ENCODE measurements around the gene CNTNAP2. TPM values are rescaled to one million over a fixed set of nuclear protein-coding genes. Genes with fewer than 3 reads are reported as not detected.
A peak's percentile ranks its signal among the peaks of the same experiment; 100 is the strongest.

CNTNAP2 gene
- total RNA-seq, 2 donors from 2014 or later = 4.4 to 8.5 TPM

- H3K9ac ChIP-seq (ENCODE audit: low read depth in 2 of 2, low read length in 2 of 2) = no peak overlapping the region
- no peak overlapping the region for H3K4me3 ChIP-seq
- no peak for TF ChIP-seq CTCF (IDR thresholded peaks at IDR 0.05)
- H3K27ac ChIP-seq = peak overlapping the region; percentile 36
- H3K36me3 ChIP-seq = no peaks in the 10 kb centered on the region
- H3K4me1 ChIP-seq = no peaks in the 10 kb centered on the region
- H3K27me3 ChIP-seq = no peaks in the 10 kb centered on the region
- H3K9me3 ChIP-seq = no peaks in the 10 kb centered on the region
- no peak for DNase-seq
- intact Hi-C loops (cut with DNase I) = no loop called here
Measured at GRCh38 chr7:148434181-148434757, 2317.7 kb downstream of the CNTNAP2 start.

- Histone ChIP-seq H3K9me3 (no peaks in the 10 kb centered on the region), H3K36me3 (no peaks in the 10 kb centered on the region), H3K27me3 (no peaks in the 10 kb centered on the region), H3K27ac (no peak overlapping the region), H3K9ac (ENCODE audit: low read depth in 2 of 2, low read length in 2 of 2) (no peak overlapping the region), H3K4me3 (no peak overlapping the region), H3K4me1 (no peaks in the 10 kb centered on the region)
- DNase-seq = no peak
- intact Hi-C loops (cut with DNase I) = no loop called here
- no peak for TF ChIP-seq CTCF (IDR thresholded peaks at IDR 0.05)
Measured at GRCh38 chr7:148434887-148435286, 2318.3 kb downstream of the CNTNAP2 start.

DNA sequence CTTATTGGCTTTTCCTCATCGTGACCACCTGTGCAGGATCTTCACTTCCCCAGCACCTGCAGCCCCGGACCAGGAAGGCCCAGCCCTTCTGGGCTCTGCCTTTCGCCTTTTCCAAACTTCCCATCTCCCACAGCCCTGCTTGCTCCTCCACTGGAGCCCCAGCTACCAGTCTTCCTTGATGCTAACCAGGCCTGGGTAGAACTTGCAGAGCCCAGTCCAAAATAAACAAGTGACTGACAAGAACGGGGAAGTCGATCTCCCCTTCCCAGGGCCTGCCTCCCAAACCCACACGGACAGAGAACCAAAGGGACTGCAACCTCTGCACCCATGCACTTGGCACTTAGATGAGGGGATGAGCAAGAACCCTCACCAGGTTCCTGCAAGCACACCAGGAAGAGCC is 2319.1 kb downstream of the CNTNAP2 start:
- intact Hi-C loops (cut with DNase I) = no loop called here
- no peaks in the 10 kb centered on the region for H3K4me1 ChIP-seq
- H3K9ac ChIP-seq (ENCODE audit: low read depth in 2 of 2, low read length in 2 of 2) = no peak overlapping the region
- DNase-seq = no peak
- no peak for TF ChIP-seq CTCF (IDR thresholded peaks at IDR 0.05)
- H3K9me3 ChIP-seq = no peaks in the 10 kb centered on the region
- no peaks in the 10 kb centered on the region for H3K27me3 ChIP-seq
- no peak overlapping the region for H3K4me3 ChIP-seq
- no peaks in the 10 kb centered on the region for H3K36me3 ChIP-seq
- no peak overlapping the region for H3K27ac ChIP-seq

GRCh38 chr7:148436135-148436534 is 2319.5 kb downstream of the CNTNAP2 start:
- no peak for DNase-seq
- Histone ChIP-seq H3K9me3 (no peaks in the 10 kb centered on the region), H3K4me3 (no peak overlapping the region), H3K27ac (no peak overlapping the region), H3K27me3 (no peaks in the 10 kb centered on the region), H3K9ac (ENCODE audit: low read depth in 2 of 2, low read length in 2 of 2) (no peak overlapping the region), H3K4me1 (no peaks in the 10 kb centered on the region), H3K36me3 (no peaks in the 10 kb centered on the region)
- TF ChIP-seq CTCF (IDR thresholded peaks at IDR 0.05) = no peak
- intact Hi-C loops (cut with DNase I) = no loop called here

DNA sequence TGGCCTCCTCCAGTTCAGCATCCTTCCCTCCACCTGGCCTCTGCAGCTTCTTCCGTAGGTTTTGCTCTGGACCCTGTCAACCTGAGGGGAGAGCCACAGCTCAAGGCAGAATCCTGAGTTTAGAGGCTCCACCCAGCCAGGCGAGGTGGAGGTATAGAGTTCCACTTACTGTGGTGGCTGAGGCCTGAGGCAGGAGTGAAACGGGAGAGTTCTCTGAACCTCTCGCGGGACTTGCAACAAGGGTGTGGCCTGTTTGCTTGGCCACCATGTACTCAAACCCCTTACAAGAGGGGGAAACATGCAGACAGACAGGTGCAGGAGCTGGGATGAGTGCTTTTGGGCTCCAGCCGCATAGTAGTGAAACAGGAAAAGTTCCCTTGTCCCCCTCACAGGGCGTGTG is 2320.0 kb downstream of the CNTNAP2 start:
- H3K27ac ChIP-seq = no peak overlapping the region
- intact Hi-C loops (cut with DNase I) = no loop called here
- H3K36me3 ChIP-seq = no peaks in the 10 kb centered on the region
- no peak for TF ChIP-seq CTCF (IDR thresholded peaks at IDR 0.05)
- H3K27me3 ChIP-seq = no peaks in the 10 kb centered on the region
- H3K9ac ChIP-seq (ENCODE audit: low read depth in 2 of 2, low read length in 2 of 2) = no peak overlapping the region
- H3K4me1 ChIP-seq = no peaks in the 10 kb centered on the region
- H3K9me3 ChIP-seq = no peaks in the 10 kb centered on the region
- no peak for DNase-seq
- no peak overlapping the region for H3K4me3 ChIP-seq
